Neuron (in vitro differentiated cells): ENCODE data around the gene DCUN1D5.

ENCODE experiments used
- H2AFZ ChIP-seq: one replicate; pipeline ENCODE4 v1.6.1; 2013; ENCODE audit warnings: low read depth, mild to moderate bottlenecking, inconsistent platforms, low read length, moderate library complexity
- H3K27me3 ChIP-seq: one replicate; pipeline ENCODE4 v1.6.1; 2013; ENCODE audit warnings: low read length; ENCODE audit not compliant: insufficient read depth
- H3K36me3 ChIP-seq: one replicate; pipeline ENCODE4 v1.6.1; 2013; ENCODE audit warnings: low read length; ENCODE audit not compliant: insufficient read depth
- H3K4me1 ChIP-seq: one replicate; pipeline ENCODE4 v1.6.1; 2013; ENCODE audit warnings: low read length; ENCODE audit not compliant: insufficient read depth
- H3K4me3 ChIP-seq: 2 replicates; pipeline ENCODE4 v1.5.1; 2013; ENCODE audit warnings: mild to moderate bottlenecking, low read length, moderate library complexity
- H3K9me3 ChIP-seq: one replicate; pipeline ENCODE4 v1.6.1; 2013; ENCODE audit warnings: low read length

The DCUN1D5 gene

DNA sequence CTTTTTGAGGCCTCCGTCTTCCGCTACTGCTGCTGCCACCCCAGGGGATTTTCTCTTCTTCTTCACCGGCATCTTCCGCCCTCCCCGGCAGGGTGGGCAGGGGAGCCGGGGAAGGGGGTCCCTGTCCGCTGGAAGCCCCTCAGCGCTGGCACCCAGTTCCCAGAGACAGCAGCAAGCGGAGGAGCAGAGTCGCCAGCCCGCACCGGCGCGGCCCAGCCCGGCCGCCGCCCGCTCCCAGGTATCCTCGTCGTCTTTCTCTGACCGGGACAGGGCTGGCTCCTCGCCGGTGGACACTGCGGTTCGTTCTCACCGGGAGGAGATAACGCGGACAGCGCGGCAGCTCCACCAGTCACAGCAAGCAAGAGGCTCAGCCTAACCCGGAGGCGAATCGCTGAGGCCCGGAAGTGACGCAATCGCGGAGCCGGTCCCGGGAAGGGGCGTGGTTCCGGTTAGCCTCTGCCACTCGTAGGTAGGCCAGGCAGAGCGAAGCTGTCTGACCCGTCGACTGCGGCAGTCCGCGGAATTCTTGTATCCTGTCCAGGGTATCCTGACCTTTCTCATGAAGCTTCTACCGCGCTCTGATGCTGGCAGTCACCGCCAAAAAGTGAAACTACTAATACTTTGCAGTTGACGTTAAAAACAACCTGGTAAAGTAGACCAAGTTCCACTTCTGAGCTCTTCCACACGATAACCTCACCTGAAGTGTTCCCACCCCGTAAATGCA, at the start of gene DCUN1D5:
DCUN1D5 (minus strand) TSS at position 360 of the 724 bp plus-strand sequence; CDS start at position 72, 288 bp downstream.
- H3K27me3 ChIP-seq = no peaks in the 10 kb centered on the region

DNA sequence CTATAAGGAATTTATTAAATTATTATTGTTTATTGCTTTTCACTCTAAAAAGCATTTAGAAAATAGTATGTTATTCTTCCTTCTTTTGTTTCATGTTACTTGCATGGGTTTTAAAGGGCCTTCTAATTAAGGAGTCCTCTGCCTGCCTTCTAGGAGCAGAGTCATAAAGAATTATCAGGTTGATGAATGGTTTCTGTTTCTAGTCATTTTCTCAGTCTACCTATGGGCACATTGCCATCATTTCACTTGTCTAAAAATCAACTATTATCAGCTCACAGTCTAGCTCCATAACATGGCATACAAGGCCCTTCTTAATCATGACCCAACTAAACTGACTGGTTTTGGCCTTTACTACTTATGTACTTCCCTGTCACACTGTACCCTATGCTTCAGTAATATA, 33.5 kb upstream of the DCUN1D5 start:
- Histone ChIP-seq H3K9me3 (no peaks in the 10 kb centered on the region), H3K4me3 (no peak overlapping the region), H3K36me3 (peaks cover 37% of the 10 kb centered on the region), H3K27me3 (no peaks in the 10 kb centered on the region), H3K4me1 (no peaks in the 10 kb centered on the region), H2AFZ (no peak overlapping the region)

More for the DNA sequence above, at the start of gene DCUN1D5:
- Histone ChIP-seq H3K4me1 (peaks cover 13% of the 10 kb centered on the region), H3K9me3 (no peaks in the 10 kb centered on the region), H3K36me3 (peaks cover 14% of the 10 kb centered on the region), H2AFZ (peak within 1 kb of the TSS; percentile 88), H3K4me3 (peak within 1 kb of the TSS; percentile 91)

- Histone ChIP-seq H3K4me1 (no peaks in the 10 kb centered on the region), H3K27me3 (no peaks in the 10 kb centered on the region), H3K4me3 (no peak overlapping the region), H3K36me3 (peaks cover 5% of the 10 kb centered on the region), H3K9me3 (no peaks in the 10 kb centered on the region), H2AFZ (no peak overlapping the region)
Measured at GRCh38 chr11:103114836-103115235, 22.9 kb upstream of the DCUN1D5 start.

DNA sequence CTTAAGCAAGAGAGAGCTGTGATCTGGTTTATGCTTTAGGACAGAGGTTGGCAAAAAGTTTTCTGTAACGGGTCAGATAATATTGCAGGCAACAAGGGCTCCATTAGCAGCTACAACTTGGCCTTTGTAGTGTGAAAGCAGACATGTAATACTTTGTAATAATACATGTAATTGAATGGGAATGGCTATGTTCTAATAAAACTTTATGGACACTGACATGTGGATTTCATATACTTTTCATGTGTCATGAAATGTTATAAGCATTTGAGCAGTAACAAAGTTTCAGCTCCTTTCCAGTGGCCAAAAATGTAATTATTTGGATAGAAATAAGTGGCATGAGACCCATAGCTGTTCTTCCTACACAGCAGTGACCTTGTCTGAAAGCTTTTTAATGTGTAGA, 20.4 kb upstream of the DCUN1D5 start:
- H3K27me3 ChIP-seq = no peaks in the 10 kb centered on the region
- no peaks in the 10 kb centered on the region for H3K9me3 ChIP-seq
- no peaks in the 10 kb centered on the region for H3K4me1 ChIP-seq
- H2AFZ ChIP-seq = no peak overlapping the region
- no peak overlapping the region for H3K4me3 ChIP-seq
- H3K36me3 ChIP-seq = no peaks in the 10 kb centered on the region

GRCh38 chr11:103111400-103111799, 19.4 kb upstream of the DCUN1D5 start:
- Histone ChIP-seq H3K27me3 (no peaks in the 10 kb centered on the region), H3K9me3 (no peaks in the 10 kb centered on the region), H3K36me3 (no peaks in the 10 kb centered on the region), H3K4me1 (no peaks in the 10 kb centered on the region), H3K4me3 (no peak overlapping the region), H2AFZ (no peak overlapping the region)

DNA sequence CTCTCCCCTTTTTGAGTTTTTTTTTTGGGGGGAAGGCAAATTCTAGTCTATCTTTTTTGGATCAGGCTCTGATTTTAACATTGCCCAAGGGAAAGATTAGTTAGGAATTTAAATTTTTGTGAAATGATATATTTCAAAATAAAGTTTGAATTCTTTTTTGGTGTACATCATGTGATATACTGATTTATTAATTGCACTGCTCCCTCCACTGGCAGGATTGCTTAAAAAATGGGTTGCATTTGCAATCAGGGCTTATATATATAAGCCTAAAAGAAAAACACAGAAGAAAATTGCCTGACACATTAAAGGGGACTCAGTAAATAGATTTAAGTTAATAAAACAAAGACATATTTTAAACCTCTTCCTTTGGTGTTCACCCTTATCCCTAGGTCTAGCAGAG, 18.4 kb upstream of the DCUN1D5 start:
- H3K4me3 ChIP-seq = peak overlapping the region; percentile 92
- no peaks in the 10 kb centered on the region for H3K27me3 ChIP-seq
- H3K9me3 ChIP-seq = no peaks in the 10 kb centered on the region
- peak overlapping the region; percentile 70 for H2AFZ ChIP-seq
- H3K36me3 ChIP-seq = no peaks in the 10 kb centered on the region
- H3K4me1 ChIP-seq = no peaks in the 10 kb centered on the region

DNA sequence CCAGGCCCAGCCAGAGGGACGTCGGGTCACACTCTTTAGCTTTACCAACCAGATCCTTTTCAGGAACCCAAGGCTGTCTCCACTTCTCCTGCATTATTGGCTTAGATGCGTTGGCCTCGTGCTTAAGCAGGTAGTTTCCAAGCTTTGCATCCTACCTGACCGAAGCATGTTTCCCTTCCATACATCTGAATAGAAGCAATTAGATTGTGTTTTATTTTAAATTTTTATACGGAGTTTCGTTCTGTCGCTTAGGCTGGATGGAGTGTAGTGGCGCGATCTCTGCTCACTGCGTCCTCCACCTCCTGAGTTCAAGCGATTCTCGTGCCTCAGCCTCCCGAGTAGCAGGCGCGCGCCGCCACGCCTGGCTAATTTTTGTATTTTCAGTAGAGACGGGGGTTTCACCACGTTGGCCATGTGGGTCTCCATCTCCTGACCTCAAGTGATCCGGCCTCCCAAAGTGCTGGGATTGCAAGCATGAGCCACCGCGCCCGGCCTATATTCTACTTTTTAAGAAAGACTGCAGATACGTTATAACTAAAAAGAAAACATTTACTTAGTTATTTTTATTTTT, 17.9 kb upstream of the DCUN1D5 start:
- Histone ChIP-seq H2AFZ (peak overlapping the region; percentile 70), H3K4me1 (no peaks in the 10 kb centered on the region), H3K36me3 (no peaks in the 10 kb centered on the region), H3K9me3 (no peaks in the 10 kb centered on the region), H3K4me3 (peak overlapping the region; percentile 92), H3K27me3 (no peaks in the 10 kb centered on the region)

DNA sequence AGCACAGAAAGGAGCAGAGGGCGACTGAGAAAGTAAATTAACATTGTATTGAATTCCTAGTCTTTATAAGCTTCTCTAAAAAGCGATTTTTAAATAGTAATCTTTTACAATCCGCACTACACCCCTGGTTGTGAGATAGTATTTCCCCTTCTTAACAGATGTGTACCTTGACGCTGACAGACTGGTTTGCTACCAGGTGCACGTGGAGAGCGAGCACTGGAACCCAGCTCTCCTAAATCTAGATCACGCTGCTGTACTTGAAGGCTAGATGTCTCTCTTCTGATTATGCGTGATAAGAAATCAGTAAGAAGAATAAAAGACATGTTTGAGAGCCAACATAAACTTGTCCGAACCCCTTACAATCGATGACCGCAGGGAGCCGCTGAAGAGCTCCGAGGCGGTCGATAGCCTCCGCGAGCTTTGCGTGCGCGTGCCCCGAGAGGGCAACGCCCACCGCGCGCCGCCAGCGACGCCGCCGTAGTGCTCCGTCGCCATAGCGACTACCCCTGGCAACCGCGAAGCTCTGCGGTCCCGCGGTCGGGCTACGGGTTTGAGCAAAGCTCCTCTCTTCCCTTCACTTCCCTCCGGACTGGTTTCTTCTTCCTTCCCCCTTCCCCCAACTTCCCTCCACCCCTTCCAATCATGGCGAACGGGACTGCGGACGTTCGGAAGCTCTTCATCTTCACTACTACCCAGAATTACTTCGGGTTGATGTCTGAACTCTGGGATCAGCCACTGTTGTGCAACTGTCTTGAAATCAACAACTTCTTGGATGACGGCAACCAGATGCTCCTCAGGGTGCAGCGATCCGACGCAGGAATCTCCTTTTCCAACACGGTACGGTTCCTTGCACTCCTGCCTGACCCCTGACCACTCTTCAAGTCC, 17.2 kb upstream of the DCUN1D5 start, which contains the start of gene DYNC2H1:
DYNC2H1 (plus strand) TSS at position 494 of the 885 bp plus-strand sequence; CDS start at position 643, 149 bp downstream.
- Histone ChIP-seq H3K27me3 (no peaks in the 10 kb centered on the region), H3K4me1 (no peaks in the 10 kb centered on the region), H3K36me3 (no peaks in the 10 kb centered on the region), H3K9me3 (no peaks in the 10 kb centered on the region), H2AFZ (peak within 1 kb of the TSS; percentile 70), H3K4me3 (peak within 1 kb of the TSS; percentile 92)

GRCh38 chr11:103097279-103097678, 5.3 kb upstream of the DCUN1D5 start:
- Histone ChIP-seq H2AFZ (no peak overlapping the region), H3K4me1 (no peaks in the 10 kb centered on the region), H3K36me3 (no peaks in the 10 kb centered on the region), H3K27me3 (no peaks in the 10 kb centered on the region), H3K9me3 (no peaks in the 10 kb centered on the region), H3K4me3 (no peak overlapping the region)

DNA sequence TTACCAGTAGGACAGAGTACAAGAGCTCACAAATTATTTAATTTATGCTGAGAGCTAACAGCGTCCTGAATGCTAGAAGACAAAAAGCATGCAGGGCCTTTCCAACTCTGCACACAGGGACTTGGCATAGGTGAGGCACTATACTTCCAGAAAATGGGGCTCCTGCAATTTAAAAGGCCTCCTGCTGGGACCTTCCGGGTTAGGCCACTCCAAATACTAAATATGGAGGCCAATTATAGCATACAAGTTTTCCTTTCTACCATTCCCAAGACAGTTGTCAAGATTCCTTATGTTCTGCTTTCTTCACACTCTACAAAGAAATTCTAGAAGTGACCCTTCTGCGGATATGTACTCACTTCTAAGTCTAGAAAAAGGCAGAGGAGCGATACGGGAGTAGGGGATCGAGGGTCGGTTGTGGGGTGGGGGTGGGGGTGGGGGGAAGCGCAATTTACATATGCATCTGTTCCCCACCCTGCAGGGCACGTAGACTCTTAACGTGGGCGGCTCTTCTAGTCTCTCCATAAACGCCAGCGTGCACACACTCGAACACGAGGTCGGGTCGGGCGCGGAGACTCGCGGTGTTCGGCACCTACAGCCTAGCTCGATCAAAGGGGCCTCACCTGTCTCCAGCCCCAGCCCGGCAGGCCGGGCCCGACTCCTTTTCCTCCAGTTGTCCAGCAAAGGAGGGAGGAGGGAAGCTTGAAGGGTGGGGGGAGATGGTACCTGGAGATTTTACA, 728 bp downstream of the DCUN1D5 start:
- H3K4me1 ChIP-seq = peaks cover 13% of the 10 kb centered on the region
- H3K4me3 ChIP-seq = peak overlapping the region; percentile 91
- peaks cover 17% of the 10 kb centered on the region for H3K36me3 ChIP-seq
- H2AFZ ChIP-seq = peak overlapping the region; percentile 88
- H3K9me3 ChIP-seq = no peaks in the 10 kb centered on the region
- H3K27me3 ChIP-seq = no peaks in the 10 kb centered on the region

DNA sequence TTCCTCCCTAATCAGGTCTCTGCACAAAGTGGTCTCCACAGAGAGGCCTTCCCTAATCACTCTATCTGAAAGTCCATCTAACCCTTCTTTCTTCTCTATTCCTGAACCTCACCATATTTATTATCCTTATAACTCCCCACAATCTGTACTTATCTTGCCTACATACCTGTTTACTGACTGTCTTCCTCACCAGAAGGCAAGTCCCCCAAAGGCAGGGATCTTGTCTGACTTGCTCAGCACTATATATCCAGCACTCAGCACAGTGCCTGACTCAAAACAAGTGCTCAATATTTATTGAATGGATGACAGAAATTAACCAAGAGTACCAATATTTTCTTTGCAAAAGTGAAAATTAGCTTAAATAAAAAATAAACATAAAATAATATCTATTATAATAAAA, 5.5 kb downstream of the DCUN1D5 start:
- Histone ChIP-seq H3K9me3 (no peaks in the 10 kb centered on the region), H3K4me3 (no peak overlapping the region), H3K27me3 (no peaks in the 10 kb centered on the region), H2AFZ (no peak overlapping the region), H3K4me1 (peaks cover 13% of the 10 kb centered on the region), H3K36me3 (peaks cover 43% of the 10 kb centered on the region)

DNA sequence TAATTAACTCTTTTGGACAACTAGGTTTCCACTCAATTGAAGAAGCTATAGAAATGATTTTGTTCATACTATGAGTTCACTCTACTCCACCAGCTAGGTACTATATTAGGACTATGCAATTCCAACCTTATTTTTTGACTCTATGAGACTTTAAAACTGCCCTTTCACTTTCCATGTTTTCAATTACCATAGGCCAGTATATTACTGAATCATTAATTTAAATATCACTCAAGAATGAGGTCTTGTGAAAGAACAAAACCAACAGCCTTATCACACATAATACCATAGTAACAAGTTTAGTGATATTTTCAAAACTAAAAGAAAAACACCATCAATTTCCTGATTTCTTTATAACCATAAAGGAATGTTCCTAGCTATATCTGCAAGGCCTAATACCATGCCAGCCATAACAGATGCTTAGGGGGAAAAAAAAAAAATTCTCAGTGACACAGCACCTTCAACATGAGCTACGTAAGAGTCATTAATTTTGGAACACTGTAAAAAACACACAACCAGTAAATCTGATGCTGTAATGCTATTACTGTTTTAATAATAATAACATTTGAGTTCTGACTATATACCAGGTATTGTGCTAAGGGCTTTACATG, 6.1 kb downstream of the DCUN1D5 start:
- peaks cover 12% of the 10 kb centered on the region for H3K4me1 ChIP-seq
- H2AFZ ChIP-seq = no peak overlapping the region
- H3K36me3 ChIP-seq = peaks cover 49% of the 10 kb centered on the region
- no peak overlapping the region for H3K4me3 ChIP-seq
- no peaks in the 10 kb centered on the region for H3K27me3 ChIP-seq
- no peaks in the 10 kb centered on the region for H3K9me3 ChIP-seq
